ENCODE data around the gene LSM12.

DNA sequence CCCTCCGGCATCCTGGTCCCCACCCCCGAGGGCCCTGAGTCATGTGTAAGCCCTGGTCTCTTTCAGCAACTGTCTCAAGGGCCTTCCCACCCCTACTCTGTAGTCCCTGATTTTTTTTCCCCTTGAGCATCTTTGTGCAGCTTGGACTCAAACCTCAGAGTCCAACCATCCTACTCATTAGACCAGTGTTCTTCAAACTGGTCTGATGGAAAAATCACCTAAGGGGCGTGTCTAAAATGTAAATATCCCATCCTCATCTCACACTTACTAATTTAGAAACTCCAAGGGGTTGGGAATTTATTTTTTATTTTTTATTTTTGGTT lies 4.7 kb upstream of the LSM12 start:
- TF ChIP-seq, protein P1, sequence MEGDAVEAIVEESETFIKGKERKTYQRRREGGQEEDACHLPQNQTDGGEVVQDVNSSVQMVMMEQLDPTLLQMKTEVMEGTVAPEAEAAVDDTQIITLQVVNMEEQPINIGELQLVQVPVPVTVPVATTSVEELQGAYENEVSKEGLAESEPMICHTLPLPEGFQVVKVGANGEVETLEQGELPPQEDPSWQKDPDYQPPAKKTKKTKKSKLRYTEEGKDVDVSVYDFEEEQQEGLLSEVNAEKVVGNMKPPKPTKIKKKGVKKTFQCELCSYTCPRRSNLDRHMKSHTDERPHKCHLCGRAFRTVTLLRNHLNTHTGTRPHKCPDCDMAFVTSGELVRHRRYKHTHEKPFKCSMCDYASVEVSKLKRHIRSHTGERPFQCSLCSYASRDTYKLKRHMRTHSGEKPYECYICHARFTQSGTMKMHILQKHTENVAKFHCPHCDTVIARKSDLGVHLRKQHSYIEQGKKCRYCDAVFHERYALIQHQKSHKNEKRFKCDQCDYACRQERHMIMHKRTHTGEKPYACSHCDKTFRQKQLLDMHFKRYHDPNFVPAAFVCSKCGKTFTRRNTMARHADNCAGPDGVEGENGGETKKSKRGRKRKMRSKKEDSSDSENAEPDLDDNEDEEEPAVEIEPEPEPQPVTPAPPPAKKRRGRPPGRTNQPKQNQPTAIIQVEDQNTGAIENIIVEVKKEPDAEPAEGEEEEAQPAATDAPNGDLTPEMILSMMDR (IDR thresholded peaks at IDR 0.05; ENCODE audit: low read length) = no peak
- no peak for TF ChIP-seq EZH2 (optimal IDR thresholded peaks at IDR 0.05; ENCODE audit: low read depth, low read length)
